HEK293 (cell line): ENCODE measurements around the gene SLC35E1.

ENCODE experiments used
- CTCF ChIA-PET: fragments of 350-600 bp; formaldehyde crosslinking; extraction: SDS; loops from one replicate; lab custom pipeline; 2021; ENCODE audit warnings: antibody characterized with exemption; lab: Yijun Ruan, JAX
- POLR2A ChIA-PET: fragments of 300-600 bp; formaldehyde crosslinking; extraction: SDS; loops from one replicate; lab custom pipeline; 2020; ENCODE audit warnings: antibody characterized with exemption, inconsistent platforms; lab: Yijun Ruan, JAX
- H3K27ac ChIP-seq: fragments of 200-500 bp; sonication (Bioruptor generic); 2 replicates; pipeline ENCODE4 v1.5.1; 2014; ENCODE audit warnings: low read depth, low read length, control low read depth, inconsistent platforms; ENCODE audit errors: extremely low read depth
- H3K36me3 ChIP-seq, 2 experiments: fragments of 200-500 bp in 1 of 2; sonication (Bioruptor generic) in 1 of 2; 1 replicate in 1 of 2; 2 replicates in 1 of 2; pipeline ENCODE4 v1.5.1; 2014 to 2017; ENCODE audit warnings: inconsistent platforms in 2 of 2, low read length in 2 of 2; ENCODE audit not compliant: control insufficient read depth in 2 of 2, insufficient read depth in 1 of 2
- H3K4me1 ChIP-seq: fragments of 200-500 bp; sonication (Bioruptor generic); 2 replicates; pipeline ENCODE4 v1.5.1; 2014; ENCODE audit warnings: mild to moderate bottlenecking, low read length, inconsistent platforms; ENCODE audit not compliant: control insufficient read depth, insufficient read depth
- H3K4me3 ChIP-seq: 2 replicates; pipeline ENCODE4 v1.5.1; 2011; ENCODE audit warnings: low read depth, mild to moderate bottlenecking, control low read depth, low read length, moderate library complexity
- H3K9me3 ChIP-seq: fragments of 200-500 bp; sonication (Bioruptor generic); 2 replicates; pipeline ENCODE4 v1.5.1; 2014; ENCODE audit warnings: low read depth, low read length, inconsistent platforms; ENCODE audit not compliant: control insufficient read depth, insufficient read depth
- EGR2 ChIP-seq: fragments of 450-650 bp; formaldehyde crosslinking; IDR thresholded peaks from 2 replicates; pipeline ENCODE4 v1.5.1; 2016; ENCODE audit warnings: low read depth, missing biosample characterization, missing genetic modification characterization
- KLF16 ChIP-seq: fragments of 450-650 bp; formaldehyde crosslinking; IDR thresholded peaks from 2 replicates; pipeline ENCODE4 v1.5.1; 2017; ENCODE audit warnings: missing biosample characterization, missing genetic modification characterization
- REPIN1 ChIP-seq: fragments of 450-650 bp; formaldehyde crosslinking; IDR thresholded peaks from 2 replicates; pipeline ENCODE4 v1.5.1; 2017; ENCODE audit warnings: missing biosample characterization, missing genetic modification characterization, low read depth
- ZBTB8A ChIP-seq: fragments of 450-650 bp; formaldehyde crosslinking; IDR thresholded peaks from 2 replicates; pipeline ENCODE4 v1.5.1; 2016; ENCODE audit warnings: missing biosample characterization, missing genetic modification characterization
- ZFHX2 ChIP-seq: fragments of 450-650 bp; formaldehyde crosslinking; conservative IDR thresholded peaks from 2 replicates; pipeline ENCODE4 v1.5.1; 2016; ENCODE audit warnings: missing biosample characterization, missing genetic modification characterization
- ZFP37 ChIP-seq: fragments of 450-650 bp; formaldehyde crosslinking; IDR thresholded peaks from 2 replicates; pipeline ENCODE4 v1.5.1; 2016; ENCODE audit warnings: missing biosample characterization, missing genetic modification characterization
- ZNF155 ChIP-seq: fragments of 450-650 bp; formaldehyde crosslinking; IDR thresholded peaks from 2 replicates; pipeline ENCODE4 v1.5.1; 2016; ENCODE audit warnings: missing biosample characterization, missing genetic modification characterization
- ZNF274 ChIP-seq, 2 experiments: fragments of 200-500 bp in 1 of 2; fragments of 450-650 bp in 1 of 2; sonication (Bioruptor generic) in 1 of 2; formaldehyde crosslinking in 1 of 2; IDR thresholded peaks; 2 replicates each; pipeline versions ENCODE4 v1.5.1 to v1.6.1; 2014 to 2016; ENCODE audit warnings: borderline replicate concordance in 1 of 2, inconsistent platforms in 1 of 2, low read length in 1 of 2, missing biosample characterization in 1 of 2, missing genetic modification characterization in 1 of 2
- ZNF391 ChIP-seq: fragments of 450-650 bp; formaldehyde crosslinking; IDR thresholded peaks from 2 replicates; pipeline ENCODE4 v1.5.1; 2016; ENCODE audit warnings: low read depth, missing biosample characterization, missing genetic modification characterization, borderline replicate concordance
- ZNF473 ChIP-seq: fragments of 450-650 bp; formaldehyde crosslinking; IDR thresholded peaks from 2 replicates; pipeline ENCODE4 v1.5.1; 2017; ENCODE audit warnings: missing biosample characterization, missing genetic modification characterization
- ZNF555 ChIP-seq: fragments of 450-650 bp; formaldehyde crosslinking; conservative IDR thresholded peaks from 2 replicates; pipeline ENCODE4 v1.5.1; 2017; ENCODE audit warnings: missing biosample characterization, mild to moderate bottlenecking, missing genetic modification characterization, inconsistent platforms
- ZNF621 ChIP-seq: fragments of 450-650 bp; formaldehyde crosslinking; IDR thresholded peaks from 2 replicates; pipeline ENCODE4 v1.5.1; 2017; ENCODE audit warnings: missing biosample characterization, missing genetic modification characterization
- ZNF670 ChIP-seq: fragments of 450-650 bp; formaldehyde crosslinking; IDR thresholded peaks from 2 replicates; pipeline ENCODE4 v1.5.1; 2016; ENCODE audit warnings: missing biosample characterization, missing genetic modification characterization, low read depth
- ZNF830 ChIP-seq: fragments of 450-650 bp; IDR thresholded peaks from 2 replicates; pipeline ENCODE4 v1.5.0; 2018; ENCODE audit warnings: missing biosample characterization, missing genetic modification characterization, low read depth, mild to moderate bottlenecking, moderate library complexity
- TF ChIP-seq, protein P1 (sequence below): fragments of 450-650 bp; formaldehyde crosslinking; conservative IDR thresholded peaks from 2 replicates; pipeline ENCODE4 v1.5.1; 2016; ENCODE audit warnings: low read depth, missing biosample characterization, missing genetic modification characterization
- TF ChIP-seq, protein P2 (sequence below): fragments of 450-650 bp; formaldehyde crosslinking; IDR thresholded peaks from 2 replicates; pipeline ENCODE4 v1.5.0; 2017; ENCODE audit warnings: missing biosample characterization, missing genetic modification characterization, borderline replicate concordance
- TF ChIP-seq, protein P3 (sequence below): fragments of 450-650 bp; formaldehyde crosslinking; optimal IDR thresholded peaks from 2 replicates; pipeline ENCODE3; 2016; ENCODE audit warnings: missing biosample characterization, mild to moderate bottlenecking, missing genetic modification characterization

The SLC35E1 gene

DNA sequence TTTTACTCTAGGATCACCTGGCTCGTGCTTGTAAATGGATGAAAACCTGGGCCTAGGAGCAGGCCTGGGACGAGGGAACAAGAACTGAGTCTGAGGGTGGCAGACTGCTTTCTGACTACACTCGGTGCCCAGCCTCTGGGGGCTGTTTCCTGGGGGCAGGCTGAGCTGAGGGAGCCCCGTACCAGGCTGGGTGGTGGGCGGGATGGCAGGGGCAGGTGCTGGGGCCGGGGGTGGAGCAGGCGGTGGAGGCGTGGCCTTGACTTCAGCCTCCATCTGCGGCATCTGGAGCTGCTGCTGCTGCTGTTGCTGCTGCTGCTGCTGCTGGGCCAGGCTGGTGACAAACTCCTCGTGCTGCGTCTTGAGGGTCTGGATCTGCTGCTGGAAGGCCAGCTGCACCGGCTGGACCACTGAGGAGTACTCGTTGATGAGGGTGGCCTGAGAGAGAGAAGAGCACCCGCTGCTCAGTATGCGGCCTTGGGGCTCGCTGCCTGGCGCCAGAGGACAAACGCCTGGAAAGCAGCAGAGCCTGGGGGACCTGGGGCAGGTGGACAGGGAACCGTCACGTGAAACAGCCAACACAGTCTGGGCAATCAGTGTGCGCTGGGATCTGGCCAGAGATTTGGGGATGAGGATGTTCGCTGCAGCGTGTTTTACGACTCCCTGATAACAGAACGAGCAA lies 42.6 kb downstream of the SLC35E1 start:
- H3K36me3 ChIP-seq, result peaks cover 39 to 100% of the 10 kb centered on the region in 2 experiments; a peak in 2 of 3 replicates
- CTCF ChIA-PET, result no interaction called here
- POLR2A ChIA-PET, result no interaction called here
- no peak overlapping the region for H3K4me3 ChIP-seq
- H3K4me1 ChIP-seq, result no peaks in the 10 kb centered on the region
- H3K27ac ChIP-seq, result no peak overlapping the region
- TF ChIP-seq ZNF391 (tag by site-specific recombination) (no peak), KLF16 (no peak), ZFHX2 (tag by site-specific recombination) (peak; percentile 40), ZBTB8A (tag by site-specific recombination) (no peak), ZFP37 (tag by site-specific recombination) (no peak), ZNF473 (no peak), EGR2 (tag by site-specific recombination) (peak; percentile 38; the same call in 1 of the 2 replicates), REPIN1 (no peak), ZNF555 (tag by site-specific recombination) (no peak), ZNF274 (IDR thresholded peaks at IDR 0.05; ENCODE audit: low read length) (no peak), ZNF274 (tag by site-specific recombination; IDR thresholded peaks at IDR 0.05; ENCODE audit: borderline replicate concordance) (no peak), ZNF155 (tag by site-specific recombination) (no peak), ZNF830 (no peak), ZNF670 (no peak), ZNF621 (tag by site-specific recombination) (no peak)
- TF ChIP-seq, protein P1, sequence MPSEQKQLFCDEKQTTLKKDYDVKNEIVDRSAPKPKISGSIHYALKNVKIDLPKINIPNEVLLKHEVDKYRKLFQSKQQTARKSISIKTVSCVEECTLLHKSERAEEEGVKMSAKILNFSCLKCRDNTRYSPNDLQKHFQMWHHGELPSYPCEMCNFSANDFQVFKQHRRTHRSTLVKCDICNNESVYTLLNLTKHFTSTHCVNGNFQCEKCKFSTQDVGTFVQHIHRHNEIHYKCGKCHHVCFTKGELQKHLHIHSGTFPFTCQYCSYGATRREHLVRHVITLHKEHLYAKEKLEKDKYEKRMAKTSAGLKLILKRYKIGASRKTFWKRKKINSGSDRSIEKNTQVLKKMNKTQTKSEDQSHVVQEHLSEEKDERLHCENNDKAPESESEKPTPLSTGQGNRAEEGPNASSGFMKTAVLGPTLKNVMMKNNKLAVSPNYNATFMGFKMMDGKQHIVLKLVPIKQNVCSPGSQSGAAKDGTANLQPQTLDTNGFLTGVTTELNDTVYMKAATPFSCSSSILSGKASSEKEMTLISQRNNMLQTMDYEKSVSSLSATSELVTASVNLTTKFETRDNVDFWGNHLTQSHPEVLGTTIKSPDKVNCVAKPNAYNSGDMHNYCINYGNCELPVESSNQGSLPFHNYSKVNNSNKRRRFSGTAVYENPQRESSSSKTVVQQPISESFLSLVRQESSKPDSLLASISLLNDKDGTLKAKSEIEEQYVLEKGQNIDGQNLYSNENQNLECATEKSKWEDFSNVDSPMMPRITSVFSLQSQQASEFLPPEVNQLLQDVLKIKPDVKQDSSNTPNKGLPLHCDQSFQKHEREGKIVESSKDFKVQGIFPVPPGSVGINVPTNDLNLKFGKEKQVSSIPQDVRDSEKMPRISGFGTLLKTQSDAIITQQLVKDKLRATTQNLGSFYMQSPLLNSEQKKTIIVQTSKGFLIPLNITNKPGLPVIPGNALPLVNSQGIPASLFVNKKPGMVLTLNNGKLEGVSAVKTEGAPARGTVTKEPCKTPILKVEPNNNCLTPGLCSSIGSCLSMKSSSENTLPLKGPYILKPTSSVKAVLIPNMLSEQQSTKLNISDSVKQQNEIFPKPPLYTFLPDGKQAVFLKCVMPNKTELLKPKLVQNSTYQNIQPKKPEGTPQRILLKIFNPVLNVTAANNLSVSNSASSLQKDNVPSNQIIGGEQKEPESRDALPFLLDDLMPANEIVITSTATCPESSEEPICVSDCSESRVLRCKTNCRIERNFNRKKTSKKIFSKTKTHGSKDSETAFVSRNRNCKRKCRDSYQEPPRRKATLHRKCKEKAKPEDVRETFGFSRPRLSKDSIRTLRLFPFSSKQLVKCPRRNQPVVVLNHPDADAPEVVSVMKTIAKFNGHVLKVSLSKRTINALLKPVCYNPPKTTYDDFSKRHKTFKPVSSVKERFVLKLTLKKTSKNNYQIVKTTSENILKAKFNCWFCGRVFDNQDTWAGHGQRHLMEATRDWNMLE (tag by site-specific recombination), result no peak
- TF ChIP-seq, protein P2, sequence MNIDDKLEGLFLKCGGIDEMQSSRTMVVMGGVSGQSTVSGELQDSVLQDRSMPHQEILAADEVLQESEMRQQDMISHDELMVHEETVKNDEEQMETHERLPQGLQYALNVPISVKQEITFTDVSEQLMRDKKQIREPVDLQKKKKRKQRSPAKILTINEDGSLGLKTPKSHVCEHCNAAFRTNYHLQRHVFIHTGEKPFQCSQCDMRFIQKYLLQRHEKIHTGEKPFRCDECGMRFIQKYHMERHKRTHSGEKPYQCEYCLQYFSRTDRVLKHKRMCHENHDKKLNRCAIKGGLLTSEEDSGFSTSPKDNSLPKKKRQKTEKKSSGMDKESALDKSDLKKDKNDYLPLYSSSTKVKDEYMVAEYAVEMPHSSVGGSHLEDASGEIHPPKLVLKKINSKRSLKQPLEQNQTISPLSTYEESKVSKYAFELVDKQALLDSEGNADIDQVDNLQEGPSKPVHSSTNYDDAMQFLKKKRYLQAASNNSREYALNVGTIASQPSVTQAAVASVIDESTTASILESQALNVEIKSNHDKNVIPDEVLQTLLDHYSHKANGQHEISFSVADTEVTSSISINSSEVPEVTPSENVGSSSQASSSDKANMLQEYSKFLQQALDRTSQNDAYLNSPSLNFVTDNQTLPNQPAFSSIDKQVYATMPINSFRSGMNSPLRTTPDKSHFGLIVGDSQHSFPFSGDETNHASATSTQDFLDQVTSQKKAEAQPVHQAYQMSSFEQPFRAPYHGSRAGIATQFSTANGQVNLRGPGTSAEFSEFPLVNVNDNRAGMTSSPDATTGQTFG (tag by site-specific recombination), result no peak
- TF ChIP-seq, protein P3, sequence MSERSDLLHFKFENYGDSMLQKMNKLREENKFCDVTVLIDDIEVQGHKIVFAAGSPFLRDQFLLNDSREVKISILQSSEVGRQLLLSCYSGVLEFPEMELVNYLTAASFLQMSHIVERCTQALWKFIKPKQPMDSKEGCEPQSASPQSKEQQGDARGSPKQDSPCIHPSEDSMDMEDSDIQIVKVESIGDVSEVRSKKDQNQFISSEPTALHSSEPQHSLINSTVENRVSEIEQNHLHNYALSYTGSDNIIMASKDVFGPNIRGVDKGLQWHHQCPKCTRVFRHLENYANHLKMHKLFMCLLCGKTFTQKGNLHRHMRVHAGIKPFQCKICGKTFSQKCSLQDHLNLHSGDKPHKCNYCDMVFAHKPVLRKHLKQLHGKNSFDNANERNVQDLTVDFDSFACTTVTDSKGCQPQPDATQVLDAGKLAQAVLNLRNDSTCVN (tag by site-specific recombination), result peak; percentile 11
- no peaks in the 10 kb centered on the region for H3K9me3 ChIP-seq
